DMS53 treated with DMSO at 0.1 percent for 48 hours (cell line): ENCODE data around the gene PDK2.
A peak's percentile ranks its signal among the peaks of the same experiment; 100 is the strongest.

ENCODE experiments used
- DNase-seq: peaks from one replicate; lab custom pipeline; 2025; ENCODE audit not compliant: unreplicated experiment; lab: John Stamatoyannopoulos, UW

Gene PDK2

GRCh38 chr17:50099003-50099402 is 3.9 kb downstream of the PDK2 start:
- no peak for DNase-seq

GRCh38 chr17:50100480-50100883 is 5.3 kb downstream of the PDK2 start:
- no peak for DNase-seq

- DNase-seq = no peak
Measured at GRCh38 chr17:50100921-50101345, 5.8 kb downstream of the PDK2 start.

- DNase-seq = no peak
Measured at GRCh38 chr17:50101346-50102163, 6.4 kb downstream of the PDK2 start.

- DNase-seq = peak; percentile 13
Measured at GRCh38 chr17:50102164-50102991, 7.2 kb downstream of the PDK2 start.

GRCh38 chr17:50103252-50103651 is 8.1 kb downstream of the PDK2 start:
- DNase-seq = no peak

- DNase-seq = no peak
Measured at GRCh38 chr17:50103941-50104340, 8.8 kb downstream of the PDK2 start.

GRCh38 chr17:50105811-50106210 is 10.7 kb downstream of the PDK2 start:
- DNase-seq = no peak

- no peak for DNase-seq
Measured at GRCh38 chr17:50106393-50107131, 11.4 kb downstream of the PDK2 start.

GRCh38 chr17:50107790-50108414 is 12.8 kb downstream of the PDK2 start:
- DNase-seq = no peak

GRCh38 chr17:50108556-50108955 is 13.4 kb downstream of the PDK2 start:
- DNase-seq = no peak

GRCh38 chr17:50109207-50109606 is 14.1 kb downstream of the PDK2 start:
- DNase-seq = no peak

- no peak for DNase-seq
Measured at GRCh38 chr17:50109785-50110184, 14.6 kb downstream of the PDK2 start.

- DNase-seq = no peak
Measured at GRCh38 chr17:50110591-50111349, 15.6 kb downstream of the PDK2 start.

GRCh38 chr17:50111673-50112655 is 16.8 kb downstream of the PDK2 start:
- DNase-seq = no peak

- no peak for DNase-seq
Measured at GRCh38 chr17:50112694-50113093, 17.5 kb downstream of the PDK2 start.

GRCh38 chr17:50113624-50114320 is 18.6 kb downstream of the PDK2 start:
- DNase-seq = no peak

- DNase-seq = no peak
Measured at GRCh38 chr17:50114401-50114800, 19.2 kb downstream of the PDK2 start.
